ENCODE data around the gene RNU7-1. TPM values are rescaled to one million over a fixed set of nuclear protein-coding genes. Genes with fewer than 3 reads are reported as not detected.
A peak's percentile ranks its signal among the peaks of the same experiment; 100 is the strongest.

RNU7-1 gene
- total and polyA plus RNA-seq, 9 of the 15 experiments (the other 6 are each of a cell fraction or from before 2014, with no cell fraction given) = not detected

DNA sequence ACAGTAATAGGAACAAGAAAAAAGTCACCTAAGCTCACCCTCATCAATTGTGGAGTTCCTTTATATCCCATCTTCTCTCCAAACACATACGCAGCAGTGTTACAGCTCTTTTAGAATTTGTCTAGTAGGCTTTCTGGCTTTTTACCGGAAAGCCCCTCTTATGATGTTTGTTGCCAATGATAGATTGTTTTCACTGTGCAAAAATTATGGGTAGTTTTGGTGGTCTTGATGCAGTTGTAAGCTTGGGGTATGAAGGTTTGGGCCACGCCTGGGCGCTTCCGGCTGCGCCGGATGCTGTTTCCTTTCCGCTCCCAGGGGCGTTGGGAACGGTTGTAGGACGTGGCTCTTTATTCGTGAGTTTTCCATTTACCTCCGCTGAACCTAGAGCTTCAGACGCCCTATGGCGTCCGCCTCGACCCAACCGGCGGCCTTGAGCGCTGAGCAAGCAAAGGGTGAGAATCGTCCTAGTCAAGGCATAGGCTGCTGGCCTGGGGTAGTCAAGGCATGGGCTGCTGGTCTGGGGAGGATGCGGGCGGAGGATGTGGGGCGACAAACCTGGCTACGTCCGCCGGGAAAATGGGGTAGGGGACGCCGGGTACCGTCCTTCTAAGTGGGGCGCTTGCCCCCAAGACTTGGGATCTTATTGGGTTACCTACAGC lies at the start of gene RNU7-1, which contains the start of gene C12orf57 (continued):
- TF ChIP-seq ZNF224 (CRISPR knock-in tag; IDR thresholded peaks at IDR 0.05) (0 out of 2 replicates have a peak, but pooled peaks have one; percentile 51), FIP1L1 (IDR thresholded peaks at IDR 0.05; ENCODE audit: low read depth, low read length, poor library complexity, severe bottlenecking) (no peak), ZNF695 (CRISPR knock-in tag; IDR thresholded peaks at IDR 0.05) (peak; percentile 96), ZNF347 (CRISPR knock-in tag; IDR thresholded peaks at IDR 0.05; ENCODE audit: low read depth) (peak; percentile 15; the same call in 1 of the 2 replicates), L3MBTL2 (IDR thresholded peaks at IDR 0.05) (no peak), ZBTB17 (CRISPR knock-in tag; IDR thresholded peaks at IDR 0.05) (peak; percentile 96), SP1 (CRISPR knock-in tag; IDR thresholded peaks at IDR 0.05) (peak; percentile 67), NFYB (IDR thresholded peaks at IDR 0.05; ENCODE audit: extremely low read depth, insufficient read length) (no peak), RUNX1 (IDR thresholded peaks at IDR 0.05; ENCODE audit: low read depth) (peak; percentile 88; the same call in 1 of the 2 replicates), ZC3H4 (CRISPR knock-in tag; IDR thresholded peaks at IDR 0.05; ENCODE audit: borderline replicate concordance) (peak; percentile 95), EP400 (IDR thresholded peaks at IDR 0.05) (peak; percentile 63), ZNF584 (CRISPR knock-in tag; IDR thresholded peaks at IDR 0.05; ENCODE audit: low read depth) (no peak; the same call in 1 of the 2 replicates), ARHGAP35 (IDR thresholded peaks at IDR 0.05; ENCODE audit: partially characterized antibody) (peak; percentile 97), SNIP1 (IDR thresholded peaks at IDR 0.05; ENCODE audit: low read depth) (no peak), ARID2 (IDR thresholded peaks at IDR 0.05) (no peak), KLF13 (tag; IDR thresholded peaks at IDR 0.05; ENCODE audit: borderline replicate concordance, low read depth) (no peak), GTF2E2 (tag; IDR thresholded peaks at IDR 0.05) (peak; percentile 100), ZBED1 (IDR thresholded peaks at IDR 0.05) (peak; percentile 98), ZBTB8A (IDR thresholded peaks at IDR 0.05; ENCODE audit: partially characterized antibody) (no peak), ZNF778 (CRISPR knock-in tag; IDR thresholded peaks at IDR 0.05) (no peak), SMAD1 (IDR thresholded peaks at IDR 0.05; ENCODE audit: low read depth, low read length, partially characterized antibody) (peak; percentile 99)
- TF ChIP-seq, protein P1, sequence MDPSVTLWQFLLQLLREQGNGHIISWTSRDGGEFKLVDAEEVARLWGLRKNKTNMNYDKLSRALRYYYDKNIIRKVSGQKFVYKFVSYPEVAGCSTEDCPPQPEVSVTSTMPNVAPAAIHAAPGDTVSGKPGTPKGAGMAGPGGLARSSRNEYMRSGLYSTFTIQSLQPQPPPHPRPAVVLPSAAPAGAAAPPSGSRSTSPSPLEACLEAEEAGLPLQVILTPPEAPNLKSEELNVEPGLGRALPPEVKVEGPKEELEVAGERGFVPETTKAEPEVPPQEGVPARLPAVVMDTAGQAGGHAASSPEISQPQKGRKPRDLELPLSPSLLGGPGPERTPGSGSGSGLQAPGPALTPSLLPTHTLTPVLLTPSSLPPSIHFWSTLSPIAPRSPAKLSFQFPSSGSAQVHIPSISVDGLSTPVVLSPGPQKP (CRISPR knock-in tag; IDR thresholded peaks at IDR 0.05) = no peak
- TF ChIP-seq, protein P2, sequence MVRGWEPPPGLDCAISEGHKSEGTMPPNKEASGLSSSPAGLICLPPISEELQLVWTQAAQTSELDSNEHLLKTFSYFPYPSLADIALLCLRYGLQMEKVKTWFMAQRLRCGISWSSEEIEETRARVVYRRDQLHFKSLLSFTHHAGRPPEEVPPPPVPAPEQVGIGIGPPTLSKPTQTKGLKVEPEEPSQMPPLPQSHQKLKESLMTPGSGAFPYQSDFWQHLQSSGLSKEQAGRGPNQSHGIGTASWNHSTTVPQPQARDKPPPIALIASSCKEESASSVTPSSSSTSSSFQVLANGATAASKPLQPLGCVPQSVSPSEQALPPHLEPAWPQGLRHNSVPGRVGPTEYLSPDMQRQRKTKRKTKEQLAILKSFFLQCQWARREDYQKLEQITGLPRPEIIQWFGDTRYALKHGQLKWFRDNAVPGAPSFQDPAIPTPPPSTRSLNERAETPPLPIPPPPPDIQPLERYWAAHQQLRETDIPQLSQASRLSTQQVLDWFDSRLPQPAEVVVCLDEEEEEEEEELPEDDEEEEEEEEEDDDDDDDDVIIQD (CRISPR knock-in tag; IDR thresholded peaks at IDR 0.05) = no peak
- TF ChIP-seq, protein P3, sequence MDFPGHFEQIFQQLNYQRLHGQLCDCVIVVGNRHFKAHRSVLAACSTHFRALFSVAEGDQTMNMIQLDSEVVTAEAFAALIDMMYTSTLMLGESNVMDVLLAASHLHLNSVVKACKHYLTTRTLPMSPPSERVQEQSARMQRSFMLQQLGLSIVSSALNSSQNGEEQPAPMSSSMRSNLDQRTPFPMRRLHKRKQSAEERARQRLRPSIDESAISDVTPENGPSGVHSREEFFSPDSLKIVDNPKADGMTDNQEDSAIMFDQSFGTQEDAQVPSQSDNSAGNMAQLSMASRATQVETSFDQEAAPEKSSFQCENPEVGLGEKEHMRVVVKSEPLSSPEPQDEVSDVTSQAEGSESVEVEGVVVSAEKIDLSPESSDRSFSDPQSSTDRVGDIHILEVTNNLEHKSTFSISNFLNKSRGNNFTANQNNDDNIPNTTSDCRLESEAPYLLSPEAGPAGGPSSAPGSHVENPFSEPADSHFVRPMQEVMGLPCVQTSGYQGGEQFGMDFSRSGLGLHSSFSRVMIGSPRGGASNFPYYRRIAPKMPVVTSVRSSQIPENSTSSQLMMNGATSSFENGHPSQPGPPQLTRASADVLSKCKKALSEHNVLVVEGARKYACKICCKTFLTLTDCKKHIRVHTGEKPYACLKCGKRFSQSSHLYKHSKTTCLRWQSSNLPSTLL (IDR thresholded peaks at IDR 0.05) = no peak
- TF ChIP-seq, protein P4, sequence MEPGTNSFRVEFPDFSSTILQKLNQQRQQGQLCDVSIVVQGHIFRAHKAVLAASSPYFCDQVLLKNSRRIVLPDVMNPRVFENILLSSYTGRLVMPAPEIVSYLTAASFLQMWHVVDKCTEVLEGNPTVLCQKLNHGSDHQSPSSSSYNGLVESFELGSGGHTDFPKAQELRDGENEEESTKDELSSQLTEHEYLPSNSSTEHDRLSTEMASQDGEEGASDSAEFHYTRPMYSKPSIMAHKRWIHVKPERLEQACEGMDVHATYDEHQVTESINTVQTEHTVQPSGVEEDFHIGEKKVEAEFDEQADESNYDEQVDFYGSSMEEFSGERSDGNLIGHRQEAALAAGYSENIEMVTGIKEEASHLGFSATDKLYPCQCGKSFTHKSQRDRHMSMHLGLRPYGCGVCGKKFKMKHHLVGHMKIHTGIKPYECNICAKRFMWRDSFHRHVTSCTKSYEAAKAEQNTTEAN (CRISPR knock-in tag; IDR thresholded peaks at IDR 0.05) = peak; percentile 31; the same call in 1 of the 2 replicates

All from K562 (cell line).